Panc1 (cell line): ENCODE measurements around the gene RPUSD4.

Experiments
- CTCF ChIP-seq: fragments of 450-650 bp; IDR thresholded peaks from 2 replicates; pipeline ENCODE4 v1.5.1; 2017; ENCODE audit warnings: mild to moderate bottlenecking
- POLR2AphosphoS5 ChIP-seq: IDR thresholded peaks from 2 replicates; pipeline ENCODE4 v1.6.1; 2012; ENCODE audit warnings: mild to moderate bottlenecking, low read depth, low read length, moderate library complexity

- TF ChIP-seq CTCF (no peak), POLR2AphosphoS5 (no peak)
Measured at GRCh38 chr11:126214841-126215240, 3.4 kb upstream of the RPUSD4 start.
